PFSK-1 (cell line): ENCODE data around the gene TRPC4.

Source experiments
- FOXP2 ChIP-seq: optimal IDR thresholded peaks from 2 replicates; pipeline ENCODE3; 2011; ENCODE audit warnings: borderline replicate concordance, control low read depth, inconsistent platforms; ENCODE audit not compliant: insufficient read depth; ENCODE audit errors: extremely low read length, extremely low read depth
- POLR2AphosphoS5 ChIP-seq: IDR thresholded peaks from 2 replicates; pipeline ENCODE4 v1.6.1; 2012; ENCODE audit warnings: low read depth, mild to moderate bottlenecking, control low read depth, low read length, moderate library complexity
- SIN3A ChIP-seq: IDR thresholded peaks from 2 replicates; pipeline ENCODE4 v1.6.1; 2012; ENCODE audit warnings: mild to moderate bottlenecking, low read length, moderate library complexity, borderline replicate concordance; ENCODE audit not compliant: insufficient read depth
- TAF1 ChIP-seq: IDR thresholded peaks from 2 replicates; pipeline ENCODE4 v1.6.1; 2012; ENCODE audit warnings: low read length, control low read depth, borderline replicate concordance; ENCODE audit not compliant: insufficient read depth
- TF ChIP-seq, protein P1 (sequence below), 2 experiments: IDR thresholded peaks; 2 replicates each; pipeline versions ENCODE4 v1.6.1 to v1.8.0; 2011 to 2012; ENCODE audit warnings: low read depth in 2 of 2, low read length in 2 of 2, control low read depth in 1 of 2, inconsistent platforms in 1 of 2, mild to moderate bottlenecking in 1 of 2, moderate library complexity in 1 of 2; ENCODE audit not compliant: insufficient read depth in 1 of 2

TRPC4 gene

DNA sequence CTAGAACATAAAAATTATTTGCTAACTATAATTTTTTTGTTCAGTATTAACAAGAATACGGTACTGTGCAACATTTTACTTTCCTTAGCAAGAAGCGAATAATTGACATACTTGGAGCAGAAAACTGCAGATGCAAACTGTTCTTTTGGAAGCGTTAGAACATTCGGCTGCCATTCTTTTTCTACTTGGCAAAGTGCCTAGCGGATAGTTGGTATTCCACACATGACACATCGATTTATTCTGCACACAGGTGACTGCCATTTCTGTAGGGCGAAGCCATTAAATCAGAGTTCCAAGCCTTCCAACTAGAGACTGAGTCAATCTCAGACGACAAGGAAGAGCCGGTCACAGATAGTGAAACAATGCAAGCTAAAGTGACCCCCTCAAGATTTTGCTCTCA lies 117.4 kb downstream of the TRPC4 start:
- TF ChIP-seq, protein P1, sequence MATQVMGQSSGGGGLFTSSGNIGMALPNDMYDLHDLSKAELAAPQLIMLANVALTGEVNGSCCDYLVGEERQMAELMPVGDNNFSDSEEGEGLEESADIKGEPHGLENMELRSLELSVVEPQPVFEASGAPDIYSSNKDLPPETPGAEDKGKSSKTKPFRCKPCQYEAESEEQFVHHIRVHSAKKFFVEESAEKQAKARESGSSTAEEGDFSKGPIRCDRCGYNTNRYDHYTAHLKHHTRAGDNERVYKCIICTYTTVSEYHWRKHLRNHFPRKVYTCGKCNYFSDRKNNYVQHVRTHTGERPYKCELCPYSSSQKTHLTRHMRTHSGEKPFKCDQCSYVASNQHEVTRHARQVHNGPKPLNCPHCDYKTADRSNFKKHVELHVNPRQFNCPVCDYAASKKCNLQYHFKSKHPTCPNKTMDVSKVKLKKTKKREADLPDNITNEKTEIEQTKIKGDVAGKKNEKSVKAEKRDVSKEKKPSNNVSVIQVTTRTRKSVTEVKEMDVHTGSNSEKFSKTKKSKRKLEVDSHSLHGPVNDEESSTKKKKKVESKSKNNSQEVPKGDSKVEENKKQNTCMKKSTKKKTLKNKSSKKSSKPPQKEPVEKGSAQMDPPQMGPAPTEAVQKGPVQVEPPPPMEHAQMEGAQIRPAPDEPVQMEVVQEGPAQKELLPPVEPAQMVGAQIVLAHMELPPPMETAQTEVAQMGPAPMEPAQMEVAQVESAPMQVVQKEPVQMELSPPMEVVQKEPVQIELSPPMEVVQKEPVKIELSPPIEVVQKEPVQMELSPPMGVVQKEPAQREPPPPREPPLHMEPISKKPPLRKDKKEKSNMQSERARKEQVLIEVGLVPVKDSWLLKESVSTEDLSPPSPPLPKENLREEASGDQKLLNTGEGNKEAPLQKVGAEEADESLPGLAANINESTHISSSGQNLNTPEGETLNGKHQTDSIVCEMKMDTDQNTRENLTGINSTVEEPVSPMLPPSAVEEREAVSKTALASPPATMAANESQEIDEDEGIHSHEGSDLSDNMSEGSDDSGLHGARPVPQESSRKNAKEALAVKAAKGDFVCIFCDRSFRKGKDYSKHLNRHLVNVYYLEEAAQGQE (IDR thresholded peaks at IDR 0.05; ENCODE audit: insufficient read depth in 1 of 2, low read depth in 2 of 2, low read length in 2 of 2): no peak
- no peak for TF ChIP-seq FOXP2
- TF ChIP-seq POLR2AphosphoS5: no peak
- no peak for TF ChIP-seq TAF1
- no peak for TF ChIP-seq SIN3A

DNA sequence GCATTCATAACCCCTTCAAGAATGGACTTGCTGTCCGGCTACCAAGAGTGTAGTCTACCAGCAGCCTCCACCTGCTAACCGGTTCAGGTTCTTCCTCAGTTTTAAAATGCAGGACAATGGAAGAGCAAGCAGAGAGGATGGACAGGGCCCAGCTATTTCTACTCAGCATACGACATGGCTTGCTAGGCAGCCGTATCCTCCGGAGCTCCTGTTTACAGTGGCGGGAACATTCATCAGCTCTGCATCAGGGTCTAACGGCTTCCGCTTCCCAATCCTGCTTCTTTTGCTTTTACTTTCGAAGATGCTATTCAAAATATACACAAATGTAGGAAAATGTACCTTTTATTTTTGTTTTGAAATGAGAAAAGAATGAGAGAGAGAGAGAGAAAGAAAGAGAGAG lies 118.5 kb downstream of the TRPC4 start:
- TF ChIP-seq FOXP2 (no peak), POLR2AphosphoS5 (no peak), SIN3A (no peak), TAF1 (no peak)
- TF ChIP-seq, protein P1 (IDR thresholded peaks at IDR 0.05; ENCODE audit: insufficient read depth in 1 of 2, low read depth in 2 of 2, low read length in 2 of 2): no peak

GRCh38 chr13:37748913-37749312 lies 120.7 kb downstream of the TRPC4 start:
- no peak for TF ChIP-seq TAF1
- TF ChIP-seq, protein P1 (IDR thresholded peaks at IDR 0.05; ENCODE audit: insufficient read depth in 1 of 2, low read depth in 2 of 2, low read length in 2 of 2): no peak
- TF ChIP-seq SIN3A: no peak
- TF ChIP-seq FOXP2: no peak

DNA sequence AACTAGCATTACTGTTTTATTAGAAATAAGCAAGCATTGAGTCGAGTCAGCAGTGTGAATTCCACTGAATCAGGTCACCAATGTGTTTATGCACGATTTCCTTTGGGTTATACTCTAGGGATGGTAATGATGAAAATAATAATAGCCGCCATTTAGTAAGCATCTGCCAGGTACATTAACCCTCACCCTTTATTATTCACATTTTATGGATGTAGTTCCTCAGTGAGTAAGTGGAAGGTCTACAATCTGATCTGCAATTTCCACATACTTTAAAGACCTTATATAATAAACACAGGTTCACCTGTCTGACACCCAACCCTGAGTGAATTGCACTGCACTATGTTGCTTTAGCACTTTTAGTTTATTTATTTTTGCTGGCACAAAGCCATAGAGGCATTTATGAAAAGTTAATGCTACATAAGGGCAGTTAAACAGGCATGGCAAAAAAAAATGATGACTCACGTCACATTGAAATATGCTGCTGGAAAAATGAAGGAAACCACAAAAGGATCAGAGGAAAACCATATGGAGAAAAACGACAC lies 122.4 kb downstream of the TRPC4 start:
- no peak for TF ChIP-seq POLR2AphosphoS5
- TF ChIP-seq TAF1: no peak
- no peak for TF ChIP-seq FOXP2
- TF ChIP-seq, protein P1 (IDR thresholded peaks at IDR 0.05; ENCODE audit: insufficient read depth in 1 of 2, low read depth in 2 of 2, low read length in 2 of 2): no peak
- no peak for TF ChIP-seq SIN3A

GRCh38 chr13:37741536-37741935 lies 128.0 kb downstream of the TRPC4 start:
- TF ChIP-seq, protein P1 (IDR thresholded peaks at IDR 0.05; ENCODE audit: insufficient read depth in 1 of 2, low read depth in 2 of 2, low read length in 2 of 2): no peak
- no peak for TF ChIP-seq SIN3A
- no peak for TF ChIP-seq POLR2AphosphoS5
- TF ChIP-seq TAF1: no peak
- no peak for TF ChIP-seq FOXP2
